Heart right ventricle (tissue), 16 donors: ENCODE measurements around the gene ALDH1L1. TPM values are rescaled to one million over a fixed set of nuclear protein-coding genes. Genes with fewer than 3 reads are reported as not detected.

Experiments used
- ATAC-seq, 8 donors: fragments of 200-7000 bp; cut with Tn5 transposase; one replicate each; pipeline ENCODE4 v1.9.1; 2020; ENCODE audit warnings: mild to moderate bottlenecking in 8 of 8, moderate library complexity in 8 of 8, moderate number of reproducible peaks in 1 of 8
- DNase-seq, 2 donors: peaks; one replicate each; pipeline ENCODE4 v3.0.0-alpha.2; 2020
- H3K27ac ChIP-seq, 10 donors: fragments of 200-600 bp; sonication (generic) in 2 of 10; one replicate each; pipeline versions ENCODE4 v1.5.0 to v1.8.0; 2020 to 2022; ENCODE audit warnings: mild to moderate bottlenecking in 3 of 10
- H3K27me3 ChIP-seq, 7 donors: fragments of 200-600 bp; one replicate each; pipeline ENCODE4 v1.8.0; 2021 to 2022; ENCODE audit warnings: mild to moderate bottlenecking in 2 of 7
- H3K36me3 ChIP-seq, 9 donors: fragments of 200-600 bp; sonication (generic) in 1 of 9; one replicate each; pipeline versions ENCODE4 v1.5.0 to v1.8.0; 2020 to 2022; ENCODE audit warnings: mild to moderate bottlenecking in 2 of 9
- H3K4me1 ChIP-seq, 9 donors: fragments of 200-600 bp; sonication (generic) in 1 of 9; one replicate each; pipeline versions ENCODE4 v1.5.0 to v1.8.0; 2020 to 2022; ENCODE audit warnings: mild to moderate bottlenecking in 4 of 9
- H3K4me3 ChIP-seq, 10 donors: fragments of 200-600 bp; sonication (generic) in 2 of 10; one replicate each; pipeline versions ENCODE4 v1.5.0 to v1.8.0; 2020 to 2022; ENCODE audit warnings: mild to moderate bottlenecking in 7 of 10, moderate library complexity in 2 of 10
- H3K9me3 ChIP-seq, 11 donors: fragments of 200-600 bp in 10 of 11; sonication (generic) in 2 of 11; one replicate each; pipeline versions ENCODE4 v1.5.0 to v1.8.0; 2013 to 2022; ENCODE audit warnings: mild to moderate bottlenecking in 2 of 11, control low read depth in 1 of 11, moderate library complexity in 1 of 11
- CTCF ChIP-seq, 9 donors: fragments of 200-600 bp; sonication (generic) in 2 of 9; IDR thresholded peaks; one replicate each; pipeline versions ENCODE4 v1.5.0 to v1.8.0; 2021 to 2022; ENCODE audit warnings: antibody characterized with exemption in 9 of 9, mild to moderate bottlenecking in 5 of 9, moderate library complexity in 1 of 9
- WGBS, 2 donors: extraction: QIAGEN DNeasy Blood & Tissue Kit; methylation state at CpG; one replicate each; pipeline ENCODE4 v1.1.7; 2013; ENCODE audit warnings: inconsistent platforms in 1 of 2; 5-methylcytosine and 5-hydroxymethylcytosine counted together
- intact Hi-C, 10 donors: fragments of 100-400 bp; cut with DNase I; formaldehyde crosslinking; loops; one replicate each; pipeline versions ENCODE4 v1.11.1 to v1.14.2; 2022
- polyA plus RNA-seq, 2 donors: library from polyadenylated mRNA; stranded (reverse); fragments of 200-250 nt; gene quantifications; one replicate each; pipeline ENCODE4 v1.2.3, GENCODE V29; 2013
- total RNA-seq, 10 donors: library from RNA; stranded (reverse); fragmentation: NEBNext Ultra II Directional in 3 of 10; extraction: Animal tissue kit (Norgen Biotek cat#: 25700) in 3 of 10; gene quantifications; one replicate each; pipeline versions ENCODE4 v1.2.1 to v1.2.4, GENCODE V29; 2021 to 2023
- donor health status: Arrhythmogenic right ventricular cardiomyopathy.
- donor health status: ischemic (EF 13 %, LVEDD 7.1; RV severe dilation, severe dysfunction).
- donor health status: healthy with polysubstance abuse.
- donor health status: DM: no; HTN: yes; CAD: no.
- donor health status: DM: no; HTN: no; CAD: no.
- donor health status: ischemic (EF 25% LVEDD 6.9; RV normal size, moderate dysfunction).
- donor health status: ischemic (EF 25% LVEDD 5.7; RV mildly dilated, moderate dysfunction).
- donor health status: healthy.
- donor health status: DM: yes; HTN: yes; CAD: no.
- donor health status: Ischemic cardiomyopathy.
- donor health status: ischemic (EF 35%, LVEDD 5.7; RV mildly dilated, moderate dysfunction).
- donor health status: nonischemic (EF 11% LVEDD 7.7; RV severe dilation, severe dysfunction).
- donor health status: DM: yes; HTN: yes; CAD: no.
- donor health status: PGD.
- donor health status: ischemic (EF 29% LVEDD 5.4; RV normal size, mild dysfunction).
- donor health status: nonischemic (EF 23%, LVEDD 6.1; RV moderate dilation, normal function).

The ALDH1L1 gene
- total and polyA plus RNA-seq, 12 donors: 14.9 to 45.9 (median 31.7) TPM

- intact Hi-C loops: no loop called here
- ATAC-seq: no peak
Observed at GRCh38 chr3:126063358-126063965, 116.9 kb downstream of the ALDH1L1 start.

GRCh38 chr3:126061301-126062032, 118.9 kb downstream of the ALDH1L1 start:
- Histone ChIP-seq H3K36me3 (peaks cover 0 to 17% (median 0%) of the 10 kb centered on the region in 9 donors), H3K27me3 (no peaks in the 10 kb centered on the region), H3K4me3 (no peak overlapping the region), H3K9me3 (no peaks in the 10 kb centered on the region), H3K27ac (peak overlapping the region in 2 of 10 donors; percentile 35 to 50), H3K4me1 (peaks cover 0 to 38% (median 18%) of the 10 kb centered on the region in 9 donors)
- intact Hi-C loops: no loop called here
- ATAC-seq (no peak), DNase-seq (no peak)
- WGBS, 2 donors: 90 to 92% methylated on average over 8 of the region's 8 CpGs
- TF ChIP-seq CTCF (IDR thresholded peaks at IDR 0.05): no peak

More at GRCh38 chr3:126063358-126063965, 116.9 kb downstream of the ALDH1L1 start:
- no peaks in the 10 kb centered on the region for H3K9me3 ChIP-seq
- H3K4me3 ChIP-seq: no peak overlapping the region
- peaks cover 0 to 31% (median 0%) of the 10 kb centered on the region in 9 donors for H3K36me3 ChIP-seq
- H3K27me3 ChIP-seq: no peaks in the 10 kb centered on the region
- DNase-seq: no peak
- peaks cover 0 to 21% (median 10%) of the 10 kb centered on the region in 9 donors for H3K4me1 ChIP-seq
- no peak overlapping the region for H3K27ac ChIP-seq
- no peak for TF ChIP-seq CTCF (IDR thresholded peaks at IDR 0.05)
- 85 to 90% methylated on average over 8 of the region's 8 CpGs for WGBS, 2 donors

GRCh38 chr3:126060613-126061145, 119.7 kb downstream of the ALDH1L1 start:
- Histone ChIP-seq H3K4me3 (no peak overlapping the region), H3K27me3 (no peaks in the 10 kb centered on the region), H3K9me3 (no peaks in the 10 kb centered on the region), H3K27ac (peak overlapping the region in 2 of 10 donors; percentile 34 to 50), H3K36me3 (peaks cover 0 to 9% (median 0%) of the 10 kb centered on the region in 9 donors), H3K4me1 (peaks cover 0 to 42% (median 23%) of the 10 kb centered on the region in 9 donors)
- 65 to 76% methylated on average over 7 of the region's 7 CpGs for WGBS, 2 donors
- DNase-seq (no peak), ATAC-seq (peak in 1 of 8 donors; percentile 25)
- TF ChIP-seq CTCF (IDR thresholded peaks at IDR 0.05): no peak
- intact Hi-C loops: no loop called here

- DNase-seq (no peak), ATAC-seq (peak in 2 of 8 donors; percentile 34 to 40)
- H3K27ac ChIP-seq: peak overlapping the region in 3 of 10 donors; percentile 10 to 39 (median 34)
- intact Hi-C loops: no loop called here
- no peaks in the 10 kb centered on the region for H3K27me3 ChIP-seq
- H3K4me3 ChIP-seq: no peak overlapping the region
- WGBS, 2 donors: 61 to 67% methylated on average over 7 of the region's 7 CpGs
- H3K36me3 ChIP-seq: peaks cover 0 to 6% (median 0%) of the 10 kb centered on the region in 9 donors
- H3K4me1 ChIP-seq: peaks cover 0 to 40% (median 23%) of the 10 kb centered on the region in 9 donors
- H3K9me3 ChIP-seq: no peaks in the 10 kb centered on the region
- no peak for TF ChIP-seq CTCF (IDR thresholded peaks at IDR 0.05)
Observed at GRCh38 chr3:126058666-126059065, 121.7 kb downstream of the ALDH1L1 start.
